ENCODE data around the gene KLHL29.

The KLHL29 gene

GRCh38 chr2:23393722-23394121 lies 8.7 kb downstream of the KLHL29 start:
- DNase-seq (ENCODE audit: low spot score) = no peak
- no peak for TF ChIP-seq CTCF (IDR thresholded peaks at IDR 0.05)

GRCh38 chr2:23394700-23395099 lies 9.7 kb downstream of the KLHL29 start:
- Histone ChIP-seq H3K27ac (no peak overlapping the region), H3K4me3 (no peak overlapping the region)
- TF ChIP-seq CTCF (IDR thresholded peaks at IDR 0.05) = no peak
- no peak for DNase-seq (ENCODE audit: low spot score)

More at GRCh38 chr2:23393722-23394121, 8.7 kb downstream of the KLHL29 start:
- Histone ChIP-seq H3K4me3 (no peak overlapping the region), H3K27ac (no peak overlapping the region)

- DNase-seq (ENCODE audit: low spot score) = peak; percentile 11
- Histone ChIP-seq H3K4me3 (no peak overlapping the region), H3K27ac (no peak overlapping the region)
- TF ChIP-seq CTCF (IDR thresholded peaks at IDR 0.05) = no peak
Observed at GRCh38 chr2:23397478-23397877, 12.5 kb downstream of the KLHL29 start.

GRCh38 chr2:23399674-23400261 lies 14.8 kb downstream of the KLHL29 start:
- H3K27ac ChIP-seq = no peak overlapping the region
- H3K4me3 ChIP-seq = no peak overlapping the region
- TF ChIP-seq CTCF (IDR thresholded peaks at IDR 0.05) = no peak
- DNase-seq (ENCODE audit: low spot score) = peak; percentile 64

GRCh38 chr2:23400703-23401102 lies 15.7 kb downstream of the KLHL29 start:
- no peak for TF ChIP-seq CTCF (IDR thresholded peaks at IDR 0.05)
- Histone ChIP-seq H3K4me3 (no peak overlapping the region), H3K27ac (no peak overlapping the region)
- peak; percentile 22 for DNase-seq (ENCODE audit: low spot score)

GRCh38 chr2:23401427-23402204 lies 16.6 kb downstream of the KLHL29 start:
- no peak for TF ChIP-seq CTCF (IDR thresholded peaks at IDR 0.05)
- Histone ChIP-seq H3K4me3 (no peak overlapping the region), H3K27ac (no peak overlapping the region)
- DNase-seq (ENCODE audit: low spot score) = peak; percentile 62
